GM23338 (cell line): Measurements from ENCODE around the gene JAG2.

Experiments
- EZH2 ChIP-seq: fragments of 200-600 bp; sonication (generic); IDR thresholded peaks from one replicate; pipeline ENCODE4 v1.8.0; 2017; ENCODE audit warnings: antibody characterized with exemption, mild to moderate bottlenecking, low read depth; ENCODE audit not compliant: unreplicated experiment
- EZH2phosphoT487 ChIP-seq: fragments of 200-600 bp; sonication (generic); IDR thresholded peaks from one replicate; pipeline ENCODE4 v1.8.1; 2018; ENCODE audit warnings: antibody characterized with exemption; ENCODE audit not compliant: unreplicated experiment
- JUNB ChIP-seq: IDR thresholded peaks from one replicate; pipeline ENCODE4 v1.6.1; 2016; ENCODE audit warnings: antibody characterized with exemption; ENCODE audit not compliant: unreplicated experiment
- NANOG ChIP-seq: IDR thresholded peaks from 2 replicates; pipeline ENCODE4 v1.6.1; 2016; ENCODE audit warnings: antibody characterized with exemption, borderline replicate concordance
- TF ChIP-seq, protein P1 (sequence below), 2 experiments: fragments of 200-600 bp in 1 of 2; sonication (generic) in 1 of 2; conservative IDR thresholded peaks; 2 replicates each; pipeline versions ENCODE4 v1.5.1 to v1.6.1; 2016 to 2017; ENCODE audit warnings: antibody characterized with exemption in 2 of 2, low read depth in 2 of 2, mild to moderate bottlenecking in 2 of 2, moderate library complexity in 1 of 2

DNA sequence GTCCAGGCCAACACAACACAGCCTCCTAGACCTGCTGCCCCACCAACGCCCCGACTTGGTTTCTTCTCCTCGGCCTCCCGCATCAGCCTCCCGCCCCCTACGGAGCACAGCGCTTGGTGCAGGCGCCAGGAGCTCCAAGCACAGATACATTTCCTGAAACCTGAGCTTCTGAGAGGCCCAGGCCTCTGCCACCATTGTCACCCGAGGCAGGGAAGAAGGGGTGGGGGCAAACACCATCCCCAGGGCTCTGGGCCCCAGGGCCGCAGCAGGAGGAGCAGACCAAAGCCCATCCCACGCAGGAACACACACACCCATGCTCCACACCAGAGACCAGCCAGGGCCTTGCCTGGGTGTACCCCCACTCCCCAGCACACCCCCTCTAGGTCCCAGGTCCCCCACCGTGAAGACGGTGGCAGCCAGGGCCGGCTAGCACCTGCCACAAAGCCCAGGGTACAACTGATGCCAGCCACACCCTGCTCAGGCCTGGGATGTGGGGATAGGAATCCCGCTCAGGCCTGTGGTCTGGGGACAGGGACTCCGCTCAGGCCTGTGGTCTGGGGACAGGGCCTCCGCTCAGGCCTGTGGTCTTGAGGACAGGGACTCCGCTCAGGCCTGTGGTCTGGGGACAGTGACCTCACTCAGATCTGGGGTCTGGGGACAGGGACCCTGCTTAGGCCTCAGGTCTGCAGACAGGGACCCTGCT, 5.4 kb downstream of the JAG2 start:
- TF ChIP-seq, protein P1, sequence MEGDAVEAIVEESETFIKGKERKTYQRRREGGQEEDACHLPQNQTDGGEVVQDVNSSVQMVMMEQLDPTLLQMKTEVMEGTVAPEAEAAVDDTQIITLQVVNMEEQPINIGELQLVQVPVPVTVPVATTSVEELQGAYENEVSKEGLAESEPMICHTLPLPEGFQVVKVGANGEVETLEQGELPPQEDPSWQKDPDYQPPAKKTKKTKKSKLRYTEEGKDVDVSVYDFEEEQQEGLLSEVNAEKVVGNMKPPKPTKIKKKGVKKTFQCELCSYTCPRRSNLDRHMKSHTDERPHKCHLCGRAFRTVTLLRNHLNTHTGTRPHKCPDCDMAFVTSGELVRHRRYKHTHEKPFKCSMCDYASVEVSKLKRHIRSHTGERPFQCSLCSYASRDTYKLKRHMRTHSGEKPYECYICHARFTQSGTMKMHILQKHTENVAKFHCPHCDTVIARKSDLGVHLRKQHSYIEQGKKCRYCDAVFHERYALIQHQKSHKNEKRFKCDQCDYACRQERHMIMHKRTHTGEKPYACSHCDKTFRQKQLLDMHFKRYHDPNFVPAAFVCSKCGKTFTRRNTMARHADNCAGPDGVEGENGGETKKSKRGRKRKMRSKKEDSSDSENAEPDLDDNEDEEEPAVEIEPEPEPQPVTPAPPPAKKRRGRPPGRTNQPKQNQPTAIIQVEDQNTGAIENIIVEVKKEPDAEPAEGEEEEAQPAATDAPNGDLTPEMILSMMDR (conservative IDR thresholded peaks at IDR 0.05; ENCODE audit: low read depth in 2 of 2): no peak
- TF ChIP-seq EZH2 (no peak), NANOG (no peak), EZH2phosphoT487 (no peak), JUNB (no peak)
